H9 (cell line): ENCODE data around the gene HSPG2. TPM values are rescaled to one million over a fixed set of nuclear protein-coding genes. Genes with fewer than 3 reads are reported as not detected.

Experiments used
- DNase-seq: peaks from one replicate; pipeline ENCODE4 v3.0.0-alpha.2; 2017
- H2AFZ ChIP-seq: one replicate; pipeline ENCODE4 v1.6.1; 2013; ENCODE audit warnings: mild to moderate bottlenecking, low read length, control low read depth, moderate library complexity
- H2AK5ac ChIP-seq: 2 replicates; pipeline ENCODE4 v1.6.1; 2013; ENCODE audit warnings: low read length, control low read depth, mixed read lengths; ENCODE audit not compliant: insufficient read length
- H2BK120ac ChIP-seq: one replicate; pipeline ENCODE4 v1.6.1; 2013; ENCODE audit warnings: low read depth, mild to moderate bottlenecking, low read length, control low read depth, inconsistent platforms; ENCODE audit not compliant: poor library complexity, severe bottlenecking
- H2BK12ac ChIP-seq: 2 replicates; pipeline ENCODE4 v1.6.1; 2013; ENCODE audit warnings: low read length, control low read depth, mixed read lengths, low read depth; ENCODE audit not compliant: insufficient read length
- H2BK15ac ChIP-seq: 2 replicates; pipeline ENCODE4 v1.6.1; 2013; ENCODE audit warnings: low read depth, low read length, control low read depth
- H2BK20ac ChIP-seq: one replicate; pipeline ENCODE4 v1.6.1; 2013; ENCODE audit warnings: low read depth, mild to moderate bottlenecking, low read length, control low read depth, inconsistent platforms; ENCODE audit not compliant: poor library complexity, severe bottlenecking
- H2BK5ac ChIP-seq: 2 replicates; pipeline ENCODE4 v1.6.1; 2013; ENCODE audit warnings: low read length, control low read depth, mixed read lengths; ENCODE audit not compliant: insufficient read length
- H3K14ac ChIP-seq: 2 replicates; pipeline ENCODE4 v1.6.1; 2013; ENCODE audit warnings: low read length, control low read depth; ENCODE audit not compliant: insufficient read depth
- H3K18ac ChIP-seq: 2 replicates; pipeline ENCODE4 v1.6.1; 2013; ENCODE audit warnings: low read depth, mild to moderate bottlenecking, mixed read lengths, low read length, control low read depth; ENCODE audit not compliant: insufficient read length
- H3K23ac ChIP-seq: 2 replicates; pipeline ENCODE4 v1.6.1; 2013; ENCODE audit warnings: low read length, control low read depth, mixed read lengths, low read depth; ENCODE audit not compliant: insufficient read length
- H3K23me2 ChIP-seq: 2 replicates; pipeline ENCODE4 v1.6.1; 2013; ENCODE audit warnings: low read depth, mild to moderate bottlenecking, mixed read lengths, low read length, control low read depth; ENCODE audit not compliant: insufficient read length, poor library complexity, severe bottlenecking
- H3K27ac ChIP-seq: 2 replicates; pipeline ENCODE4 v1.5.1; 2013; ENCODE audit warnings: low read length, control low read depth, mixed read lengths, low read depth; ENCODE audit not compliant: insufficient read length
- H3K27me3 ChIP-seq: 2 replicates; pipeline ENCODE4 v1.6.1; 2013; ENCODE audit warnings: low read length, control low read depth, inconsistent platforms; ENCODE audit not compliant: insufficient read depth
- H3K4ac ChIP-seq: 2 replicates; pipeline ENCODE4 v1.6.1; 2013; ENCODE audit warnings: low read depth, mild to moderate bottlenecking, control low read depth, inconsistent platforms, low read length, moderate library complexity
- H3K4me1 ChIP-seq: 2 replicates; pipeline ENCODE4 v1.6.1; 2013; ENCODE audit warnings: low read length, control low read depth, inconsistent platforms; ENCODE audit not compliant: insufficient read depth
- H3K4me2 ChIP-seq: 2 replicates; pipeline ENCODE4 v1.6.1; 2013; ENCODE audit warnings: low read length, control low read depth, mixed read lengths; ENCODE audit not compliant: insufficient read length, insufficient read depth
- H3K56ac ChIP-seq: 2 replicates; pipeline ENCODE4 v1.6.1; 2013; ENCODE audit warnings: low read depth, mild to moderate bottlenecking, mixed read lengths, low read length, control low read depth; ENCODE audit not compliant: insufficient read length
- H3K79me1 ChIP-seq: 2 replicates; pipeline ENCODE4 v1.6.1; 2013; ENCODE audit warnings: low read depth, mild to moderate bottlenecking, moderate library complexity, low read length, control low read depth, inconsistent platforms; ENCODE audit not compliant: insufficient read depth, poor library complexity, severe bottlenecking
- H3K79me2 ChIP-seq: 2 replicates; pipeline ENCODE4 v1.6.1; 2013; ENCODE audit warnings: low read length, control low read depth, inconsistent platforms; ENCODE audit not compliant: insufficient read depth
- H3K9ac ChIP-seq: 2 replicates; pipeline ENCODE4 v1.6.1; 2013; ENCODE audit warnings: low read length, control low read depth, mixed read lengths; ENCODE audit not compliant: insufficient read length; ENCODE audit errors: extremely low read depth
- H3K9me3 ChIP-seq: one replicate; pipeline ENCODE4 v1.6.1; 2013; ENCODE audit warnings: low read depth, low read length, inconsistent platforms; ENCODE audit not compliant: control insufficient read depth
- H3T11ph ChIP-seq: one replicate; pipeline ENCODE4 v1.6.1; 2013; ENCODE audit warnings: mild to moderate bottlenecking, low read length, control low read depth, inconsistent platforms
- H4K20me1 ChIP-seq: one replicate; pipeline ENCODE4 v1.6.1; 2013; ENCODE audit not compliant: control insufficient read depth, insufficient read length, insufficient read depth
- H4K5ac ChIP-seq: 2 replicates; pipeline ENCODE4 v1.6.1; 2013; ENCODE audit warnings: low read depth, mild to moderate bottlenecking, mixed read lengths, low read length, control low read depth; ENCODE audit not compliant: insufficient read length
- H4K8ac ChIP-seq: replicated peaks from 2 replicates; pipeline ENCODE4 v1.6.1; 2013; ENCODE audit warnings: low read length, control low read depth, mixed read lengths, low read depth; ENCODE audit not compliant: insufficient read length
- H4K91ac ChIP-seq: 2 replicates; pipeline ENCODE4 v1.6.1; 2013; ENCODE audit warnings: low read depth, mild to moderate bottlenecking, moderate library complexity, mixed read lengths, low read length, control low read depth; ENCODE audit not compliant: insufficient read length
- H3K27ac Mint-ChIP-seq, 3 experiments: 2 replicates in 2 of 3; 3 replicates in 1 of 3; pipeline ENCODE4 v1.8.0; 2020 to 2021; ENCODE audit warnings: mixed read lengths in 3 of 3, mild to moderate bottlenecking in 1 of 3, moderate library complexity in 1 of 3
- H3K27me3 Mint-ChIP-seq: 2 replicates; pipeline ENCODE4 v1.8.0; 2021; ENCODE audit warnings: low read depth, mild to moderate bottlenecking, moderate library complexity, mixed read lengths
- H3K36me3 Mint-ChIP-seq, 3 experiments: 2 replicates in 2 of 3; 3 replicates in 1 of 3; pipeline ENCODE4 v1.8.0; 2020 to 2021; ENCODE audit warnings: low read depth in 3 of 3, mixed read lengths in 3 of 3; ENCODE audit not compliant: insufficient read depth in 1 of 3
- H3K4me1 Mint-ChIP-seq, 2 experiments: 2 replicates each; pipeline ENCODE4 v1.8.0; 2020; ENCODE audit warnings: mixed read lengths in 2 of 2
- H3K4me3 Mint-ChIP-seq, 2 experiments: 2 replicates in 1 of 2; 3 replicates in 1 of 2; pipeline ENCODE4 v1.8.0; 2020 to 2021; ENCODE audit warnings: mild to moderate bottlenecking in 2 of 2, mixed read lengths in 2 of 2, moderate library complexity in 1 of 2
- H3K9me3 Mint-ChIP-seq, 2 experiments: 2 replicates in 1 of 2; 3 replicates in 1 of 2; pipeline ENCODE4 v1.8.0; 2020; ENCODE audit warnings: mild to moderate bottlenecking in 2 of 2, mixed read lengths in 2 of 2, moderate library complexity in 1 of 2
- CTCF ChIP-seq: fragments of 200-600 bp; sonication (generic); conservative IDR thresholded peaks from 3 replicates; pipeline ENCODE4 v1.8.0; 2021; ENCODE audit warnings: antibody characterized with exemption, mild to moderate bottlenecking
- WGBS: extraction: QIAGEN DNeasy Blood & Tissue Kit; methylation state at CpG from one replicate; pipeline ENCODE4 v1.1.7; 2013; ENCODE audit warnings: missing lambda C conversion rate, low lambda C conversion rate, mixed read lengths; ENCODE audit not compliant: insufficient read length; ENCODE audit errors: extremely low coverage; 5-methylcytosine and 5-hydroxymethylcytosine counted together
- total RNA-seq: library from RNA; stranded (reverse); gene quantifications from 2 replicates; pipeline ENCODE4 v1.2.1, GENCODE V29; 2021

The HSPG2 gene
- total RNA-seq, 1 experiment from 2014 or later: 90.0 TPM

GRCh38 chr1:21888500-21888899 lies 48.6 kb downstream of the HSPG2 start:
- Histone ChIP-seq H3K56ac (no peak overlapping the region), H2BK15ac (no peak overlapping the region), H3K14ac (no peak overlapping the region), H4K91ac (no peak overlapping the region), H4K5ac (no peak overlapping the region), H3K23ac (no peak overlapping the region), H2BK5ac (no peak overlapping the region), H2BK12ac (no peak overlapping the region), H3K4me2 (no peak overlapping the region), H3K27me3 (no peaks in the 10 kb centered on the region), H4K20me1 (no peaks in the 10 kb centered on the region), H3T11ph (no peak overlapping the region), H2AFZ (no peak overlapping the region), H3K9me3 (no peaks in the 10 kb centered on the region), H3K79me2 (no peaks in the 10 kb centered on the region), H3K18ac (no peak overlapping the region), H3K9ac (no peak overlapping the region), H3K79me1 (no peaks in the 10 kb centered on the region), H3K4me1 (no peaks in the 10 kb centered on the region), H2AK5ac (no peak overlapping the region), H3K27ac (no peak overlapping the region), H2BK20ac (no peak overlapping the region), H3K4ac (no peak overlapping the region), H3K23me2 (no peaks in the 10 kb centered on the region), H2BK120ac (no peak overlapping the region), H4K8ac (no peak overlapping the region)
- Mint-ChIP-seq H3K4me3 (no peak overlapping the region; a peak in 1 of 5 replicates), H3K9me3 (no peaks in the 10 kb centered on the region), H3K27ac (0 out of 7 replicates have a peak overlapping the region, but pooled peaks of 2 of the 3 experiments have one; percentile 55 to 64), H3K4me1 (peaks cover 0 to 1% of the 10 kb centered on the region in 2 experiments; a peak in 1 of 4 replicates), H3K36me3 (peaks cover 19 to 66% (median 60%) of the 10 kb centered on the region in 3 experiments; a peak in 6 of 7 replicates), H3K27me3 (no peaks in the 10 kb centered on the region)
- TF ChIP-seq CTCF: no peak
- DNase-seq: no peak
- no CpG with 5 or more reads among the region's 12 CpGs for WGBS
